Stromal cell of bone marrow (primary cell): Measurements from ENCODE around the gene SELENOP.

Source experiments
- DNase-seq: peaks from one replicate; pipeline ENCODE4 v3.0.0-alpha.2; 2012; ENCODE audit warnings: low read depth

The SELENOP gene

GRCh38 chr5:42798284-42799240, 13.1 kb downstream of the SELENOP start:
- no peak for DNase-seq

- DNase-seq = no peak
Measured at GRCh38 chr5:42791151-42791550, 20.5 kb downstream of the SELENOP start.

- no peak for DNase-seq
Measured at GRCh38 chr5:42787845-42788244, 23.8 kb downstream of the SELENOP start.

GRCh38 chr5:42787073-42787472, 24.6 kb downstream of the SELENOP start:
- no peak for DNase-seq

GRCh38 chr5:42785756-42786155, 25.9 kb downstream of the SELENOP start:
- DNase-seq = no peak

GRCh38 chr5:42784132-42784531, 27.6 kb downstream of the SELENOP start:
- no peak for DNase-seq

GRCh38 chr5:42781584-42781983, 30.1 kb downstream of the SELENOP start:
- no peak for DNase-seq

- DNase-seq = no peak
Measured at GRCh38 chr5:42779083-42779482, 32.6 kb downstream of the SELENOP start.

GRCh38 chr5:42772265-42772993, 39.3 kb downstream of the SELENOP start:
- peak; percentile 25 for DNase-seq

- DNase-seq = no peak
Measured at GRCh38 chr5:42770003-42770402, 41.7 kb downstream of the SELENOP start.

- DNase-seq = no peak
Measured at GRCh38 chr5:42768106-42768504, 43.6 kb downstream of the SELENOP start.

GRCh38 chr5:42767491-42768105, 44.1 kb downstream of the SELENOP start:
- DNase-seq = peak; percentile 35

- DNase-seq = no peak
Measured at GRCh38 chr5:42761791-42762190, 49.9 kb downstream of the SELENOP start.

- DNase-seq = no peak
Measured at GRCh38 chr5:42760426-42760825, 51.3 kb downstream of the SELENOP start.

- DNase-seq = no peak
Measured at GRCh38 chr5:42759456-42759855, 52.2 kb downstream of the SELENOP start.

- DNase-seq = peak; percentile 7
Measured at GRCh38 chr5:42756606-42757601, 54.8 kb downstream of the SELENOP start, which contains the start of gene CCDC152. Gene CCDC152, plus strand, starts transcription at chr5:42756818. Its CDS starts 2,304 bp downstream, at chr5:42759122.

GRCh38 chr5:42753099-42753498, 58.6 kb downstream of the SELENOP start:
- no peak for DNase-seq

- DNase-seq = no peak
Measured at GRCh38 chr5:42751044-42751443, 60.6 kb downstream of the SELENOP start.

GRCh38 chr5:42750507-42750906, 61.2 kb downstream of the SELENOP start:
- no peak for DNase-seq
